Right forelimb (tissue), 1 donor: ENCODE measurements around the gene RGS19.

Experiments used
- DNase-seq: peaks from one replicate; pipeline ENCODE4 v3.0.0-alpha.2; 2018

Gene RGS19

DNA sequence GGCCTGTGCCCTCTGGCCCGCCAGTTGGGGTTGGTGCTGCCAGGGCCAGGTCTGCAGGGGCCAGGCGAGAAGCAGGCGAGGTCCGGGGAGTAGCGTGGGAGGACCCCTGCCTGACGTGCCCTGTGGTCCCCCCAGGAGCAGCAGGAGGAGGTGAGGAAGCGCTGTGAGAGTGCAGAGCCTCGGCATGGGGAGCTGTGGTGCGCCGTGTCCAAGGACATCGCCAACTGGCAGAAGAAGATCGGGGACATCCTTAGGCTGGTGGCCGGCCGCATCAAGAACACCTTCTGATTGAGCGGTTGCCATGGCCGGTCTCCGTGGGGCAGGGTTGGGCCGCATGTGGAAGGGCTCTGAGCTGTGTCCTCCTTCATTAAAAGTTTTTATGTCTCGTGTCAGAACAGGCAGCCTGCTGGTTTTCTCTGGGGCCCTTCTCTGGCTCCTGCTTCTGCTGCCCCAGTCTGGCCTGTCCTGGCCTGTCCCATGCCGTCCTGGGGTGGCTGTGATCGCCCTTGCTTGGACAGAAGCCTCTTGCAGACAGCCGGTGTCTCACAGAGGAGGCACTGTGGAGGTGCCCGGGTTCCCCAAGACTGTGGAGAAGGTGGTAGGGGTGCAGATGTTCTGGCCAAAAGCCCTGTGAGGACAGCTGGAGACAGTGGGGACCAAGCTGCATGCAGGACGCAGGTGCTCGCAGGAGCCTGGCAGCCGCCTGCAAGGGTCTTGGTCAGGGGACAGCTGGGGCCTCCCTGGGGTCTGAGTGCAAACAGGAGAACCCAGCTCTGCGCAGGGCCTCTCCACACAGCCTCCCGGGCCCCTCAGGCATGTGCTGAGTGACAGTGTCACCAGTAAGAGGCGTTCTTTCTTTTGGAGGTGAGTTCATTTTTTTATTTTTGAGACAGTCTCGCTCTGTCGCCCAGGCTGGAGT lies 46.4 kb downstream of the RGS19 start:
- DNase-seq: no peak

DNA sequence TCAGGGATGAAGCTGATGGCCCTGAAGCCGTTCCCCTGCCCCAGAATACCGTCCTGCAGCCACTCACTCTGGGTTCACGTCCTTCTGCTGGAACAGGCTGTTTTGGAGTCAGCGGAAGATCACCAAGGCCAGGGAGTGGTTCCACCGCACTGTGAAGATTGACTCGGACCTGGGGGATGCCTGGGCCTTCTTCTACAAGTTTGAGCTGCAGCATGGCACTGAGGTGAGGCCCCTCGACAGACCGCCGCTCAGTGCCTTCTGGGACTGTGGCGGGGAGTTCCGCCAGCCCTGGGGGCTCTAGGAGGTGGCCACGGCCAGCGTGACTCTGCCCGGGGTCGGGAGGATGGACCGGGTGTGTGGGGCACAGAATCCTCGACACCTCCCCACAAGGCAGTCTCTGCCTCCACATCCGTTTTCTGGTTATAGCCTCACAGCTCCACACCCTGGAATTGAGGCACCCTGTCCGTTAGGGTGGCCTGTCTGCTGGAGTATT lies 47.5 kb downstream of the RGS19 start:
- DNase-seq: no peak

DNA sequence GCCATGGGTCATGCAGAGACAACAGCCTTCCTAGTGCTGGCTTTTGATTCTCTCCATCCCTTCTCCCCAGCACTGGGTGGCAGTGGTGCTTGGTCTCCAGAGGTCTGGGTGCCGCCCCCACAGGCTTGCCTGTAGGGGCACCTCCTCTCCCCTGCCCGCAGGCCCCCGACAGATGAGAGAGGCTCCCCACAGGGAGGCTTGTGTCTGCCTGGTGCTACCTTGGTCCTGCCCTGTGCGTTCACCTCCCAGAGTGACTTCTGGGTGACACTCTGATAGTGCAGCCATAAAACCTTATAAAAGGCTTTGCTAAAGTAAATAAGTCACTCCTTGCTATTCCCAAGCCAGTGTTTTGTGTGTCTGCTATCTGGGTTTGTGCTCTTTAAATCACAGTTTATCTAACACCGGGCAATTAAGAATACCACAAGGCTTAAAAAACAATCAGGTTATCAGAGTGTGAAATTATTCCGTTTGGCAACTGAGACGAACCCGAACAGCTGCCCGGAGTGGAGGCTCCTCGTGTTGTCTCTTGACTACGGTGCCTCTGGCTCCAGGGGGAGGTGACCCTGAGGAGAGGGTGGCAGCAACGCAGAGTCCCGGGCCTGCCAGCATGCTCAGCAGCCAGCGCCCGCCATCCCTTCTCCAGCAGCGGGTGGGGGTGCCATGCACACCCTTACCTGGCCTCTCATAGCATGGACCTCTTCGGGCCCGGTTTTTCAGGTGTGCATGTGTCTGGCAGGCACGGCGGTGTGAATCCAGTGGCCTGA lies 48.8 kb downstream of the RGS19 start:
- DNase-seq: no peak

DNA sequence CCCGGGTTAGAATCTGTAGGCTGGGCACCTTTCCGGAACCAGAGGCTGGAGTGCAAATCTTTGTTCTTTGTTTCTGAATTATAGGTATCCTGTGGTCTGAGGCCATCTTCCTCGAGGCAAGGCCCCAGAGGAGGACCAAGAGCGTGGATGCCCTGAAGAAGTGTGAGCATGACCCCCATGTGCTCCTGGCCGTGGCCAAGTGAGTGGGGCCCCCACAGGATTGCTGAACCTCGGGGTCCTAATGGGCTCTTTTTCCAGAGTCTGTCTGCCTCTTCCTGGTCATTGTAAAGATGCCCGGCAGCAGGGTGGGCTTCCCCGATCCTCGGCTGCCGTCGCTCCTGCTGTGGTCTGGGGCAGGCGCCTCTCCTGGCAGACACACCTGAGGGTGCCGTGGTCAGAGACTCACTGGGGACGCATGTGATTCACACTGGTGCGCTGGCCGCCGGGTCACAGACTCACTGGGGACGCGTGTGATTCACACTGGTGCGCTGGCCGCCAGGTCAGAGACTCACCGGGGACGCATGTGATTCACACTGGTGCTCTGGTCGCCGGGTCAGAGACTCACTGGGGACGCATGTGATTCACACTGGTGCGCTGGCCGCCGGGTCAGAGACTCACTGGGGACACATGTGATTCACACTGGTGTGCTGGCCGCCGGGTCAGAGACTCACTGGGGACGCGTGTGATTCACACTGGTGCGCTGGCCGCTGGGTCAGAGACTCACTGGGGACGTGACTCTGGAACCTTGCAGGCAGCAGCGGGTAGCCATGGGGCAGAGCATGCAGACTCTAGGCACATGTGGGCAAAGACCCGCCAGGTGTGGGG lies 49.8 kb downstream of the RGS19 start:
- DNase-seq: no peak

DNA sequence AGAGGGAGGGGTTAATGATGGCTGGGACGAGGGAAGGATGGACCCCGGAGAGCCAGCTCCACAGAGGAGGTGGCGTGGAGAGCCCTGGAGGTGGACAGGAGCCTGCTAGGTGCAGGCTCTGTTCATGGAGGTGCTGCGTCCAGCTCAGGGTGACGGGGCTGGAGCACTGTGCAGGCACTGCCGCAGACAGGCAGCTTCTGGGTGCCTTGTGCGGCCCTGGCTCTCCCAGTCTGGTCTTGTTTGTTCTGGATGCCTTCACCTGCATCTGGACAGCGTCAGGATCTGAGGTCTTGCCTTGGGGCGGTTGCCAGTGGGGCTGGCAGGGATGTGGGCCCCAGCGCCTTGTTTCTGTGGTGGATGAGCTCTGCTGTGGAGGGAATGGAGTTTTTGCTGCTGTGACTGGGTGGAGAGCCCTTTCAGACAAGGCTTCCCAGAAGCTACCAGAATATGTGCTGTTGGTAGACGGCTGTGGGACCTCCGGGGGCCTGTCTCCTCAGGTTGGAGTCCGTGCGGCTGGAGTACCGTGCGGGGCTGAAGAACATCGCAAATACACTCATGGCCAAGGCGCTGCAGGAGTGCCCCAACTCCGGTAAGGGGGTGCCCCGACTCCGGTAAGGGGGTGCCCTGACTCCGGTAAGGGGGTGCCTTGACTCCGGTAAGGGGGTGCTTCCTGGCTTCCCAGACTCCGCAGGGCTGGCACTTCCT lies 51.2 kb downstream of the RGS19 start:
- no peak for DNase-seq

DNA sequence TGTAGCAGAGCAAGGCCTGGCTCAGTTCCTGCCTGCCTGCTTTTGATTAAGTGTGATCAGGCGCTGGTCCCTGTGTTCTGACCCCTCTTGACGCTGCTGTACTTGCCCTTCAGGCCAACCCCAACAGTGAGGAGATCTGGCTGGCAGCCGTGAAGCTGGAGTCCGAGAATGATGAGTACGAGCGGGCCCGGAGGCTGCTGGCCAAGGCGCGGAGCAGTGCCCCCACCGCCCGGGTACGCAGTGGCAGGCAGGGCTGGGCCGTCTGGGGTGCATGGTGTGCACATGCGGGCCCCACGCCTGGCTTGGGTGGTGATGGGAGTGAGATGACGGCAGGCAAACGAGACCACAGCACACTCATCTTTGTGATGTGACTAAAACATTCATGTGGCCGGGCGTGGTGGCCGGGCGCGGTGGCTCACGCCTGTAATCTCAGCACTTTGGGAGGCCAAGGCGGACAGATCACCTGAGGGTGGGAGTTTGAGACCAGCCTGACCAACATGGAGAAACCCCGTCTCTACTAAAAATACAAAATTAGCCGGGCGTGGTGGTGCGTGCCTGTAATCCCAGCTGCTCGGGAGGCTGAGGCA lies 53.4 kb downstream of the RGS19 start:
- no peak for DNase-seq

DNA sequence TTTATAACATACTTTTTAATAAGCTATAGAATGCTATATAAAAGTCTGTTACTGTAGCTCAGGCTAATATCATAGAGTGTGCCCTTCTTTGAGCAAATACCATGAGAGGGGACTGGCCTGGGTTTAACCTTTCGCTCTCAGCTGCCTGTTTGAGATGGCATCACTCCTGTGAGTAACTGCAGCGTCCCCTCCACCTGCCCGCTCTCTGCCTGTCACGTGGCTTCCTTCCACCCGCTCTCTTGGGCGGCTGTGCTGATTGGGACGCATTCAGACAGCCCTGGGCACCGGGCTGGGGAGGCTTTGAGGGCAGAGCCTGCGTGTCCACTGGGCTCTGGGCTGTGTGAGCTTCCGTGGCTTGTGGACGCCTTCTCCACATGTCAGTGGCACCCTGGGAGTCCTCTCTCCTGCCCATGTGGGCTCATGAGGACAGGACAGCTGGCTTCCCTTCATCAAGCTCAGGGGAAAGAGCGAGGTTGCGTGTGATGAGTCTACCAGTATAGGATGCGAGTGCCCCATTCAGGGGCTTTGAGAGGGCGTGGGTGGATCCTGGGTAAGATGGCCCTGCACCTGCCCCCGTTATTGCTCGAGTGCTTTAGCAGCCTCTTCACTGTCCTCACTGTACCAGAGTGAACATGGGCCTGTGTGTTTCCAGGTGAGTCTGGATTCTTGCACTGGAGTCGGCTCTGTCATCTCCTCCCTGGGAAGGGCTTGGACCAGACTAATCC lies 54.1 kb downstream of the RGS19 start:
- no peak for DNase-seq

DNA sequence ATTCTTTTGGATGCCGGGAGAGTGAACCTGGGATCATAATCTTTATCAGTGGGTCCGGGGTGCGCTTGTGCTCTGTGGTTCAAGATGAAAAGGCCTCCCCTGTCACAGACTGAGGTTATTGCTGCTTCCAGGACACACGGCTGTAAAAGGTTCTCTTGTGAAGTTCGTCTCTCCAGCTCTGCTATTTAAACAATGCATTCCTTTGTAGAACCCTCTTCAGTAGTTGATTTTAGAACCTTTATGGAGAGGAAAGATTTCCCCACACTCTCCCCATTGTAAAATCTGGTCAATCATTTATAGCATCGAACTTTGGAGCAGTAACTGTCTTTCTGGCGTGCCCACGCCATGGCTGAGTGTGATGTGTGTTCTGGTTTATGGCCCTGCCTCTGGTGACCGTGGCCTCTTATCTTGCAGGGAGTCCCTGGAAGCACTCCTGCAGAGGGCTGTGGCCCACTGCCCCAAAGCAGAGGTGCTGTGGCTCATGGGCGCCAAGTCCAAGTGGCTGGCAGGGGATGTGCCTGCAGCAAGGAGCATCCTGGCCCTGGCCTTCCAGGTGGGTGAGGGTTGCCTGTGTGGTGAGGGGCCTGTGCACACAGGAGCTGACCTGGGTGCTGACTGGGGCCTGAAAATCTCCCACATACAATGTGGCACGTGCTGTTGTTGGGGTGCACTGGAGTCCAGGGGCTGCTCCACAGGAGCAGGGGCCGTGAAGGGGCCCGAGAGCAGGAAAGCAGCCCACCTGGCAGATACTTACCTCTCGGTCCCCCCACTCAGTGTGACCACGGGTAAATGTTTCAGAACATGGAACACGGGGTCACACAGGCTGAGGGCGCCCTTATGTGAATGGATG lies 55.0 kb downstream of the RGS19 start:
- no peak for DNase-seq

DNA sequence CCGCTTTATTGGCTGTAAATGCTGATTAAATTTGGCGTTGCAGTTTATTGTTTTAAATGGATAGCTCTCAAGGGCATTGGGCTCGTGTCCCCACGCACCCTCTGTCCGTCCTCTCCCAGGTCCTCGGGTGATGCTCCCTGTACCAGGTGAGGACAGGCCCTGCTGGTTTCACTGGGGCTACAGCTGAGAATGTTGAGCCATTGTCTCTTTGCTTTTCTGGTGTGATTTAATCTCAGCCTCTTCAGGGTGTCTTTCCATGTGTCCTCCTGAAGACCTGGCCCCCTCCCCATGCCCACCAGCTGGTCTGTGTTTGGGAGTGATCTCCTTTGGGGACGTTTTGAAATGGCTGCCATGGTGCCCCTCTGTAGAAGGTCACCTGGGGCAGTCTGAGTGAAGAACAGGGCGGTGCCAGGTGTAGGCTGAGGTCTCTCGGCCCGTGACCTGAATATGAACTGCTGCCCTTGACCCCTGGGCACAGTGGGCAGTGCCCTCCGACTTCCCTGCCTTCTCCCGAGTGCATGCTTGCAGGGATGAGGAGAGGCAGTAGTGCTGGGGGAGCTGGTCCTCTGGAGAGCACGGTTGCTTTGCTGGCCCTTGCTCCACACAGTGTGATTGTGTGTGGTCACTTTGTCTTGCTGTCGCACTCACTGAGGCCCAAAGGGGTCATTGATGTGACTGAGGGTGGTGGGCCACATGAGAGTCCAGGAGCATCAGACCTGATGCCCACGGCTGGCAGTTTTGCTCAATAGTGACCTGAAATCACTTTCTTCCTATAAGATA lies 55.8 kb downstream of the RGS19 start:
- DNase-seq: no peak
